GM12872 (cell line): Measurements from ENCODE around the gene GPR156.

Experiments
- TF ChIP-seq, protein P1 (sequence below): IDR thresholded peaks from 3 replicates; pipeline ENCODE4 v1.5.1; 2011; ENCODE audit warnings: low read depth, mild to moderate bottlenecking, low read length, moderate library complexity; ENCODE audit not compliant: insufficient read depth

The GPR156 gene

DNA sequence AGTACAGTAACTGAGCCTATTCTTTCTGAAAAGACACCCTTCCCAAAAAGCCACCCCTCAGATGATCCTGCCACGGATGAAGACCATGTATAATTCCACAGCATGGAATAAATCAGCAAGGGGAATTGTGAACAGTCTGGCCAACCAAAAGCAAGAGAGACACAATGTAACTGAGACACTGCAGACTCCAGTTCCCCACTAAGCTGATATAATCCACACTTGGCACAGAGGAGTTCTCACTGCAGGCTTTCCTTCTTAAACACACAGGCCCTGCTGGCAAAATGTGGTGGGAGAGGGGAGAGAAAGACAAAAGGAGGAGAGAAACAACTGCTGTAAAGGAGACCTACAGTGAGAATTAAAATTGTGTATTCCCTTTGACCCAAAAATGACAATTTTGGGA, 12.7 kb downstream of the GPR156 start:
- TF ChIP-seq, protein P1, sequence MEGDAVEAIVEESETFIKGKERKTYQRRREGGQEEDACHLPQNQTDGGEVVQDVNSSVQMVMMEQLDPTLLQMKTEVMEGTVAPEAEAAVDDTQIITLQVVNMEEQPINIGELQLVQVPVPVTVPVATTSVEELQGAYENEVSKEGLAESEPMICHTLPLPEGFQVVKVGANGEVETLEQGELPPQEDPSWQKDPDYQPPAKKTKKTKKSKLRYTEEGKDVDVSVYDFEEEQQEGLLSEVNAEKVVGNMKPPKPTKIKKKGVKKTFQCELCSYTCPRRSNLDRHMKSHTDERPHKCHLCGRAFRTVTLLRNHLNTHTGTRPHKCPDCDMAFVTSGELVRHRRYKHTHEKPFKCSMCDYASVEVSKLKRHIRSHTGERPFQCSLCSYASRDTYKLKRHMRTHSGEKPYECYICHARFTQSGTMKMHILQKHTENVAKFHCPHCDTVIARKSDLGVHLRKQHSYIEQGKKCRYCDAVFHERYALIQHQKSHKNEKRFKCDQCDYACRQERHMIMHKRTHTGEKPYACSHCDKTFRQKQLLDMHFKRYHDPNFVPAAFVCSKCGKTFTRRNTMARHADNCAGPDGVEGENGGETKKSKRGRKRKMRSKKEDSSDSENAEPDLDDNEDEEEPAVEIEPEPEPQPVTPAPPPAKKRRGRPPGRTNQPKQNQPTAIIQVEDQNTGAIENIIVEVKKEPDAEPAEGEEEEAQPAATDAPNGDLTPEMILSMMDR = no peak

DNA sequence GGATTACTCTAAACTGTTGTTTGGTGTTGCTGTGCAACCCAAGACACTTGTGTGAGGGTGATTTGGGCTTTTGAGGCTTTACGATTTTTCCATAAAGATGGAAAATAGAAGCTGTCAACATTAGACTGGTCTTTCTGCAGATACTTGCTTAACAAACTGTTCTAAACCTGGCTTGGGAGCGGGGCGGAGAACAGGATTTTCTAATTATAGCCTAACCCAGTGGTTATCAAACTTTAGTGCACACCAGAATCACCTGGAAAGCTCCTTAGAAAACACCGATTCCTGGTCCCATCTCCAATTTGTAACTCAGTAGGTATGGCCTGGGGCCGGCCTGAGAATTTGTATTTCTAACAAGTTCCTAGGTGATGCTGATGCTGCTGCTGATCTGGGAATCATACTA, 19.0 kb downstream of the GPR156 start:
- TF ChIP-seq, protein P1 = no peak

DNA sequence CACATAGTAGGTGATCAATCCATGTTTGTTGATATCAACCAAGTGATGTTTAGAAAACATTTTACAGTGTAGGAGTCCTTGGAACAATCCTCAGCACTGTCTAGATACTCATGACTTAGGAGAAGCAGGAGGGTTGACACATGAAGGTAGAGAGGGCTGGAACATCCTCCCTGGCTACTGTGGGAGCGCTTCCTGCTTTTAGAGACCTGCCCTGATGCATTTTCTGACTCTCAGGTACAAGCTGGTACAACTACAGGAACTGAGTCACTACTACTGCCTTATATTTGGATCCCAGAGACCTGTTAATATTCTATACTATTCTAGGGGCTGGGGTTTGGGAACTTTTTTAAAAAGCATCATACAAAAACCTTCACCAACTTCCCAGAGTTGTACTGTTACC, 20.1 kb downstream of the GPR156 start:
- TF ChIP-seq, protein P1 = no peak

DNA sequence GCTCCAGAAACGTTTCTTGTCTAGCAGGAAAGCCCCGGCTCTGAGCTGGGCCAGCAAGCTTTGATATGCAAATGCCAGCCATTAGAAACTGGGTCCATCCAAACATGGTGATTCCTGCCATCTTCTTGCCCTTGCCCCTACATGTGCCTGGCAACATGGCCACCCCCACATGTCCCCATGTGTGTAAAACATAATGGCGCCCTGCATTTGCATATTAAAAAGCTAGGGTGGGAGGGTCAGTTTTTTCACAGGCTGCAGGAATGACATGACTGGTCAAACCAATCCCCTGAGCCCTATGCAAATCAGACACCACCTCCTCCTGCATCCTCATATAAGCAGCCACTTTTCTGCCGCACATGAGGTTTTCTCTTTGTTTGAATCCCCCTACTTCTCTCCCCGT, 21.2 kb downstream of the GPR156 start:
- TF ChIP-seq, protein P1 = no peak

DNA sequence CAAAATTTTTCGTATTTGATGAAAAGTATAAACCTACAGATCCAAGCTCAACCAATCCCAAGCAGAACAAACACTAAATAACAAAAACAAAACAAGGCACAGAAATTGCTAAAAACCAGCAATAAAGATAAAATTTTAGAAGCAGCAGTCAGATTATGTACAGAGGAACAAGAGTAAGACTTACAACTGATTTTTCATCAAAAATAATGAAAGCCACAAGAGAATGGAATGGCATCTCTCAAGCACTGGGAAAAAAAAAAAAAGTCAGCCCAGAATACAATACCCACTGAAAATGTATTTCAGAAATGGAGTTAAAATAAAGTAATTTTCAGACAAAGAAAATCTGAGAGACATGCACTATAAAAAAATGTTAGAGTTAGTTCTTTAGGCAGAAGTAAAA, 27.0 kb downstream of the GPR156 start:
- TF ChIP-seq, protein P1 = no peak

DNA sequence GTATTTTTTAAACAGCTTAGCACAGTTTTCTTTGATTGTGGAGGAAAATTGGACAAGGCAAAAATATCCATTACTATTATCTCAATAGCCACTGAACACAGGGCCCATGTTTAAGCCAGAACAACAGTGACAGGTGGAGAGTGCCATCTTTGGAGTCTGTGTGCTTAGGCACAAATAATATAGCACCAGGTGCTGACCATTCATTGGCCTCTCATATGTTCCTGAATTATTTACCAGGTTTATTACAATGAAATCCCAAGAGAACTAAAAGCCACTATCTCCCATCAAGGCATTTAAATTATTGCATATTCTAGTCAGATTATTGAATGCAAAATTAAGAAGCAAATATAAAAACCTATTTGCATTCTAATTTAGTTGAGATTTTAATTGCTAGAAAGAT, 39.6 kb downstream of the GPR156 start:
- TF ChIP-seq, protein P1 = no peak

DNA sequence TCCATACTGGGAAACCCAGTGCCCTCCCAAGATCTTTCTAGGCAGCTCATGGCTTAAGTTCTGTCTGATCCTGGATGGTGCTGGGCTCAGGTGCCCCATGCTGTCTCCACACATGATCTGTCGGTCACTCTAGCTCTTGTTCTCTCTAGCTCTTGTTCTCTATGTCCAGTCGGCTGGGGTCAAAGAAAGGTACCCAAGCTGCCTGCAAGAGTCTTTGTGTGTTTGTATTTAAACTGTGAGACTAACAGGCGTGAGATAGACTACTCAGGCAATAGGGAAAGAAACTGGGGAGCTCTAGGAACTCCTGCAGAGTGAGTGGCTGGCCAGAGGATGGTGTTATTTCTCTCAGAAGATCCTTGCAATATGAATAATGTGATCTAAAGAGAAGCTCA, 40.2 kb downstream of the GPR156 start:
- TF ChIP-seq, protein P1 = no peak

DNA sequence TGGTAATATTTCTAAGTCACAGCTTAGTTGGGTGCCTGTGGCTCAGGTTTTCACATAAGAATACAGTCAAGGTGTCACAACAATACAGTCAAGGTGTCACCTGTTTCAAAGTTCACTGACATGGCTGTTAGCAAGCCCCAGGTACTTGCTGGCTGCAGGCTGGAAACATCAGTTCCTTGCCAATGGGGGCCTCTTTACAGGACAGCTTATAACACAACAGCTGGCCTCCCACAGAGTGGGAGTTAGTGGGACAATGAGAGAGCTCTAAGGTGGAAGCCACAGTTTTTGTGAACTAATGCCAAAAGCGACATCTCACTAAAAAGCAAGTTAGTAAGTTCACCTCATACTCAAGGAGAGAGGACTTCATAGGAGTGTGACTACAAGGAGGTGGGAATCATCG, 45.4 kb downstream of the GPR156 start:
- TF ChIP-seq, protein P1 = no peak
